Measurements from ENCODE around the gene PTPN4. TPM values are rescaled to one million over a fixed set of nuclear protein-coding genes. Genes with fewer than 3 reads are reported as not detected.

The PTPN4 gene
- total and polyA plus RNA-seq, 7 donors: 2.1 to 35.4 (median 17.3) TPM

DNA sequence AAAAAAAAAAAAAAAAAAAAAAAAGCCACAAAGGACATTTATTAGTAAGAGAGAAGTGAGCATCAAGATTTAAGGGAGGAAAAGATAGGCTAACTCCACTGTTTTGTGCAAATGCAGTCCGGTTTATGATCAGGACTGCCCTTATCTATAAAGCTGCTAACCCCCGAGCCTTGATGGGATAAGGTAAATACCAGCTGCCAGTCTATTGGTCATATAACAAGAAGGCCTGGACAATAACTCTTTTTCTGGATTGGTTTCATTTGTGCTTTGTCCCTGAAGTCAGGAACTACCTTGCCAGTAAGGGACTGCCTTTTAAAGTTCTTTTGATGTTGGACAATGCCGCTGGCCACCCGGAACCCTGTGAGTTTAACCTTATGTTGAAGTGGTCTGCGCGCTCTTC is 15.4 kb downstream of the PTPN4 start:
- TF ChIP-seq, protein P1, sequence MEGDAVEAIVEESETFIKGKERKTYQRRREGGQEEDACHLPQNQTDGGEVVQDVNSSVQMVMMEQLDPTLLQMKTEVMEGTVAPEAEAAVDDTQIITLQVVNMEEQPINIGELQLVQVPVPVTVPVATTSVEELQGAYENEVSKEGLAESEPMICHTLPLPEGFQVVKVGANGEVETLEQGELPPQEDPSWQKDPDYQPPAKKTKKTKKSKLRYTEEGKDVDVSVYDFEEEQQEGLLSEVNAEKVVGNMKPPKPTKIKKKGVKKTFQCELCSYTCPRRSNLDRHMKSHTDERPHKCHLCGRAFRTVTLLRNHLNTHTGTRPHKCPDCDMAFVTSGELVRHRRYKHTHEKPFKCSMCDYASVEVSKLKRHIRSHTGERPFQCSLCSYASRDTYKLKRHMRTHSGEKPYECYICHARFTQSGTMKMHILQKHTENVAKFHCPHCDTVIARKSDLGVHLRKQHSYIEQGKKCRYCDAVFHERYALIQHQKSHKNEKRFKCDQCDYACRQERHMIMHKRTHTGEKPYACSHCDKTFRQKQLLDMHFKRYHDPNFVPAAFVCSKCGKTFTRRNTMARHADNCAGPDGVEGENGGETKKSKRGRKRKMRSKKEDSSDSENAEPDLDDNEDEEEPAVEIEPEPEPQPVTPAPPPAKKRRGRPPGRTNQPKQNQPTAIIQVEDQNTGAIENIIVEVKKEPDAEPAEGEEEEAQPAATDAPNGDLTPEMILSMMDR (IDR thresholded peaks at IDR 0.05): no peak
- no peak overlapping the region for H3K4me3 ChIP-seq
- 97 to 99% (median 97%) methylated on average over 6 of the region's 6 CpGs for WGBS, 3 donors
- no peaks in the 10 kb centered on the region for H3K36me3 ChIP-seq (ENCODE audit: insufficient read depth in 1 of 2, low read depth in 1 of 2)
- no peaks in the 10 kb centered on the region for H3K27me3 ChIP-seq (ENCODE audit: insufficient read depth in 3 of 3, low read length in 2 of 3)
- peaks cover 27% of the 10 kb centered on the region for H3K4me1 ChIP-seq
- no peak overlapping the region for H3K27ac ChIP-seq
- H3K9me3 ChIP-seq: no peaks in the 10 kb centered on the region
- no peak for DNase-seq
- ATAC-seq: no peak
- intact Hi-C loops (cut with DNase I): no loop called here

DNA sequence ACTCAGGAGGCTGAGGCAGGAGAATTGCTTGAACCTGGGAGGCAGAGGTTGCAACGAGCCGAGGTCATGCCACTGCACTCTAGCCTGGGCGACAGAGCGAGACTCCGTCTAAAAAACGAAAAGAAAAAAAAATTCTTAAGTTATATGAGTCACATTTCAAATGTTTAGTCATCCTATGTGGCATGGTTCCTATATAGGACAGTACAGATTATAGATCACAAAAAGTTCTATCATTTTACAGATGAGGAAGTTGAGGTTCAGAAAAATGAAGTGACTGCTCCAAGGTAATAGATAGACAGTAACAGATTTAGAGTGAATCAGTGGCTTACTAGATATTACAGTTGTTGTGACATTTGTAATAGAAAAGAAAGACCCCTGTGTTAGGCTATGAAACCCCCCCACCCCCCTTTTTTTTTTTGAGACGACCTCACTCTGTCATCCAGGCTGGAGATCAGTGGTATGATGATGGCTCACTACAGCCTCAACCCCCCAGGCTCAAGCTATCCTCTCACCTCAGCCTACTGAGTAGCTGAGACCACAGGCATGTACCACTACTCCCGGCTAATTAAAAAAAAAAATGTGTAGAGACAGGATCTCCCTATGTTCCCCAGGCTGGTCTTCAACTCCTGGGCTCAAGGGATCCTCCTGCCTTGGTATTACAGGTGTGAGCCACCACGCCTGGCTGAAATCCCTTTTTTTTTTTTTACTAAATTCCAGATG is 22.7 kb downstream of the PTPN4 start:
- Histone ChIP-seq H3K27me3 (ENCODE audit: insufficient read depth in 3 of 3, low read length in 2 of 3) (no peaks in the 10 kb centered on the region), H3K4me3 (no peak overlapping the region), H3K36me3 (ENCODE audit: insufficient read depth in 1 of 2, low read depth in 1 of 2) (no peaks in the 10 kb centered on the region), H3K4me1 (peaks cover 29% of the 10 kb centered on the region), H3K9me3 (no peaks in the 10 kb centered on the region), H3K27ac (no peak overlapping the region)
- intact Hi-C loops (cut with DNase I): loop anchor here in 1 of 2 donors (5.0 kb wide), 1 partner anchor 40 kb away; no protein-coding TSS in a partner anchor
- WGBS, 3 donors: 95 to 96% (median 95%) methylated on average over 9 of the region's 9 CpGs
- no peak for DNase-seq
- TF ChIP-seq, protein P1 (IDR thresholded peaks at IDR 0.05): no peak
- no peak for ATAC-seq

DNA sequence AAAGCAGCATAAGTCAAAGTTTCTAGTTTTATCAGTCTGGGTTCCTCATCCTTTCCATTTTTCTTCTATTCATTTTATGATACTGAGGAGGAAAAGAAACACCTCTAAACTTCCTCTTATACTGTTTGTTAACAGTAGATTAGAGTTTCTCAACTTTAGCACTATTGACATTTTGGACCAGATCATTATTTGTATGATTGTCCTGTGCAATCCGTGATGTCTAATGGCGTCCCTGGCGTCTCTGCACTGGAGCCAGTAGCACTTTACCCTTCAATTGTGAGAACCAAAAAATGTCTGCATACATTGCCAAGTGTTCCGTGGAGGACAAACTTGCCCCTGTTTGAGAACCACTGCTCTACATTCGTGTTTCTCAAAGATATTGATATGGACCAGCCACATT is 25.2 kb downstream of the PTPN4 start:
- TF ChIP-seq, protein P1 (IDR thresholded peaks at IDR 0.05): no peak
- no peak for DNase-seq
- 75 to 91% (median 80%) methylated on average over 5 of the region's 5 CpGs for WGBS, 3 donors

DNA sequence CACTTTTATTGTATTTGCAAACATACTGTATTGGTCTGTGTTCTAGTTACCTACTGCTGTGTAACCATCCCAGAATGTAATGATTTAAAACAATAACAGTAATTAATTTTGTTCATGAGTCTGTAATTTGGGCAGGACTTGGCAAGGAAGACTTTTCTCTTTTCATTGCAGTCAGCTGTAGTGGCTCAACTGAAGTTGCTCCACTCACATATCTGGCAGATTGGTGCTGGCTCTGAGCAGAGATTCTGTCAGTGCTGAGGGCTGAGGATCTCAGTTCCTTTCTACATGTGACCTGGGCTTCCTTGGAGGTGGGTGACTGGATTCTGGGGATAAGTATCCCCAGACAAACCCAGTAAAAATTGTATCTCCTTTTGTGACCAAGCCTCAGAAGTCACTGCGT is 26.6 kb downstream of the PTPN4 start:
- H3K36me3 ChIP-seq (ENCODE audit: insufficient read depth in 1 of 2, low read depth in 1 of 2): no peaks in the 10 kb centered on the region
- DNase-seq (no peak), ATAC-seq (peak in 3 of 4 donors; percentile 62 to 74 (median 69))
- TF ChIP-seq, protein P1 (IDR thresholded peaks at IDR 0.05): no peak
- WGBS, 3 donors: 96 to 100% (median 100%) methylated on average over 1 of the region's 1 CpG
- intact Hi-C loops (cut with DNase I): no loop called here
- H3K27ac ChIP-seq: no peak overlapping the region
- peaks cover 19% of the 10 kb centered on the region for H3K9me3 ChIP-seq
- peaks cover 16% of the 10 kb centered on the region for H3K4me1 ChIP-seq
- no peaks in the 10 kb centered on the region for H3K27me3 ChIP-seq (ENCODE audit: insufficient read depth in 3 of 3, low read length in 2 of 3)
- no peak overlapping the region for H3K4me3 ChIP-seq

More for the DNA sequence above, 25.2 kb downstream of the PTPN4 start:
- intact Hi-C loops (cut with DNase I): loop anchor here in 1 of 2 donors (5.0 kb wide), 1 partner anchor 37 kb away; no protein-coding TSS in a partner anchor
- no peaks in the 10 kb centered on the region for H3K36me3 ChIP-seq (ENCODE audit: insufficient read depth in 1 of 2, low read depth in 1 of 2)
- H3K4me1 ChIP-seq: peaks cover 21% of the 10 kb centered on the region
- no peaks in the 10 kb centered on the region for H3K27me3 ChIP-seq (ENCODE audit: insufficient read depth in 3 of 3, low read length in 2 of 3)
- peaks cover 6% of the 10 kb centered on the region for H3K9me3 ChIP-seq
- no peak overlapping the region for H3K27ac ChIP-seq
- no peak for ATAC-seq
- H3K4me3 ChIP-seq: no peak overlapping the region
